ENCODE data around the gene CXXC5.

Gene CXXC5

DNA sequence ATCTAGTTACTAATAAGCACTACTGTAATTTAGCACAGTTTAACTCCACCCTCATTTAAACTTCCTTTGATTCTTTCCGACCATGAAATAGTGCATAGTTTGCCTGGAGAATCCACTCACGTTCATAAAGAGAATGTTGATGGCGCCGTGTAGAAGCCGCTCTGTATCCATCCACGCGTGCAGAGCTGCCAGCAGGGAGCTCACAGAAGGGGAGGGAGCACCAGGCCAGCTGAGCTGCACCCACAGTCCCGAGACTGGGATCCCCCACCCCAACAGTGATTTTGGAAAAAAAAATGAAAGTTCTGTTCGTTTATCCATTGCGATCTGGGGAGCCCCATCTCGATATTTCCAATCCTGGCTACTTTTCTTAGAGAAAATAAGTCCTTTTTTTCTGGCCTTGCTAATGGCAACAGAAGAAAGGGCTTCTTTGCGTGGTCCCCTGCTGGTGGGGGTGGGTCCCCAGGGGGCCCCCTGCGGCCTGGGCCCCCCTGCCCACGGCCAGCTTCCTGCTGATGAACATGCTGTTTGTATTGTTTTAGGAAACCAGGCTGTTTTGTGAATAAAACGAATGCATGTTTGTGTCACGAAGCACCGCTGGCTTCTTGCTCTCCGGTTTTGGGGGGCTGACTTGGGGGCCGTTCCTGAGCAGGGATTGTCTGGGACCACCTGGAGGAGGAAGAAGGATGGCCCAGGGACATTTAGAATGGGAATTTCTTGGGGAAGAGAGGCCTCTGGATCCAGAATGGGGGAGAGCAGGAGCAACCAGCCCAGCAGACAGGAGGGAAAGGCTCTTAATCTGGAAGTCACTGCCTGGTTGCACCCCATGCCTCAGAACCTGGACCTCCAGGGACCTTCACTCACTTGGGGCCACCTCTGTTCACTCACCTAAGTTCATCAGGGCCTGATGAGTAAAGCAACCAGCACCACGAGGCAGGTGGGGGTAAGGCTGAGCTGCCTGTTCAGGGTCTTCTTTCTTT lies 35.4 kb downstream of the CXXC5 start:
- FAIRE-seq, result no peak

- no peak for FAIRE-seq
Observed at GRCh38 chr5:139684350-139684880, 36.3 kb downstream of the CXXC5 start.

- no peak for FAIRE-seq
Observed at GRCh38 chr5:139684881-139685749, 37.0 kb downstream of the CXXC5 start.

GRCh38 chr5:139685886-139686285 lies 37.7 kb downstream of the CXXC5 start:
- FAIRE-seq, result no peak

- no peak for FAIRE-seq
Observed at GRCh38 chr5:139686356-139686705, 38.2 kb downstream of the CXXC5 start.

GRCh38 chr5:139686706-139687441 lies 38.7 kb downstream of the CXXC5 start:
- FAIRE-seq, result no peak

DNA sequence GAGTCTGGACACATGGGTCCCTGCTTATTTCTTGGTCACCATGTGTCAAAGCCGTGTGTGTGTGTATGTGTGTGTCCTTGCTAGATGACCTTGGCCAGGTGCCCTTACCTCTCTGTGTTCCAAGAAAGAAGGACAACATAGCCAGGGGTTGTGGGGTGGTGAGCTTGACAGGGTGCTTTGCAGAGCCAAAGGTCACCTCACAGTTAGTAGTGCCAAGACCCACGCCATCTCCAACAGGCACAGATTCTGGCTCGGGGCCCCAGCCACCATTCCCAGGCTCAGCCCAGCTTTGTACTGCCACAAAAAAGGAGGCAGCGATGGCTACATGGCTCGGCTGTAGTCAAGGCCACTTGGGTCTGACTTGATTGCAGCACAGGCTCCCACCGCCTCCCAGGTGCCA lies 39.5 kb downstream of the CXXC5 start:
- FAIRE-seq, result no peak

GRCh38 chr5:139688088-139688702 lies 40.0 kb downstream of the CXXC5 start:
- FAIRE-seq, result no peak

DNA sequence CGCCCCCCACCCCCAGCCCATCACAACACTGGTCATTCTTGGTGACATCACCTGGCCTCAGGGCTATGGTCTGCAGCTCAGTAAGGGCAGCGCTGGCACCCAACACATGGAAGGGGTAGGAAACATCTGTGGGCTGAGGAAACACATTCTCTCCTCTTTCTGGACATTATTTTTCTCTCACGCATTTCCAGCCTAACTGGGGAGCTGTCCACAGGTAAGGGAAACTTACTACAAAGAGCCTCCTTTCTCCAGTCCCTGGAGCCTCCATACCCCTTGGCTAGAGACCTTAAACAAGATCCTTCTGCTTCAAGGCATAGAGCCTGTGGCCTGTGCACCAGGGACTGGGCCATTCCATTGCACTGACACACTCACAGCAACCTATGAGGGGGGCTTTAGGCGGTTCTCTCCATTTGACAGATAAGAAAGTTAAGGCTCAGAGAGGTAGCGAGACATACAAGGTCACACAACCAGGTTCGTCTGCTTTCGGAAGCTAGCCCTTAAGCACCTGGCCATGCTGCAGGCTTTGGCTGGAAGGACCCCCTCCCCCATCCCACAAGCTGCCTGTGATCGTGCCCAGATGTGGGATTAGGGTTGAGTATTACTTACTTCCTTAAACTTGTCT lies 40.7 kb downstream of the CXXC5 start:
- FAIRE-seq, result no peak

DNA sequence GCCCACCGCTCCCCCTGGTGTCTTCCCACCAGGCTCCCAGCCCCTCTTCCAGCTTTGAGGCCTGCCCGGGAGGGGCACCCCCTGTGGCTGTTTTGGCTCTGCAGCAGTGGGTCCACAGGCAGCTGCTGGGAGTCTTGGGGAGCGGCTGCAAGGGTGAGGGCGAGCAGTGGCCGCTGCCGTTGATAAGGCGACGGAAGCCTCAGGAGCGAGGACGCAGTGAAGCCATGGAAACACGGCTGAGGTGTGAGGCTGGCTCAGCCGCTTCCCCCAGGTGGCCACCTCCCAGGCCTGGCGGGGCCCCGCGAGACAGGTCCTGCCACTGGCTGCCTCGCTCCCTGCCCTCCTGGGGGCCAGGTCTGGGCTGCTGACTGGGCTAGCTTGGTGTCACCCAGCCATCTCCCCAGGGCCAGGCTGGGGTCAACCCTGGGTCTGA lies 41.5 kb downstream of the CXXC5 start:
- FAIRE-seq, result no peak

GRCh38 chr5:139690064-139690802 lies 42.1 kb downstream of the CXXC5 start:
- FAIRE-seq, result no peak

DNA sequence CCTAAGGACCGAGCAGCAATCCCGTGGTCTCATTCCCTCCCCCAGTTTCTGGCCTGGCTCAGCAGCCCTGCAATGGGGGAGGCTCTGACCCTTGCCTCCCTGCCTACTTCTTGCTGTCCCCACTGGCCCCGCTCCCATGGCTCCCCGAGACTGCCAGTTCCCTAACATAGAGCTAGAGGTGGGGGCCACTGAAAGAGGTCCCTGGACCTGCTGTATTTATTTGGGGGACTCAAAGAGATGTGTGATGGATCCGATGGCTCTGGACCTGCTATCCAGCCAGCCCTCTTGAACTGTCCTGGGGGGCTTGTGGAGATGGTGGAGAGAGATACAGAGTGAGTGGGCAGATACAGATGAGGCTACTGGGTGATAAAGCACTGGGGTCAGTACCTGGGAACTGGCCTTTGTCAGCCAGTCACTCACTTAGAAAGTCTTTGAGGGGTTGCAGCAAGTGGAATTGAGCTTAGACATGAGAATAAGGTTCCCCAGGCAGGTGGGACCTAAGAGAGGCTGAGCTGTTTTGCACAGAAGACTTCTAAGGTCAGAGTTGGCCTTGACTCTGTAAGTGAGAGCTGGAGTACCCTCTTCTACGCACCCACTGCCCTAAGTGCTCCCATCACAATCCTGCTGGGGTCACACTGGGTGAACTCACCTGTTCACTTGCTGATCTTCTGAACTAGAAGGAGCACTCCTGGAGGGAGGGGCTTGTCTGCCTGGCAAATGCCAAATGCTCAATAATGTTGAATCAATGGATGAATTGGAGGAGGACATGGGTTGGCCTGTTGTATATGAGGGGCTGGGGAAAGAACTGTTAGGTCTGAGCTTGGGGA lies 42.9 kb downstream of the CXXC5 start:
- FAIRE-seq, result no peak

DNA sequence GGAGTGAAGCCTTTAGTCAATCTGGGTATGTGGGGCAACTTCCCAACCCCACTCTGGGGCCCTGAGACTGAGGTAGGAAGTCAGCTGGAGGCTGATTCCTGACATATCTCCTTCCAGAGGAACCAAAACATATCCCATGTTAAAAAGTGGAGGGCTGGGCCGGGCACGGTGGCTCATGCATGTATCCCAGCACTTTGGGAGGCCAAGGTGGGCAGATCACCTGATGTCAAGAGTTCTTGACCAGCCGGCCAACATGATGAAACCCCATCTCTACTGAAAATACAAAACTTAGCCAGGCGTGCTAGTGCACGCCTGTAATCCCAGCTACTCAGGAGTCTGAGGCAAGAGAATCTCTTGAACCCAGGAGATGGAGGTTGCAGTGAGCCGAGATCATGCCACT lies 44.0 kb downstream of the CXXC5 start:
- FAIRE-seq, result no peak

DNA sequence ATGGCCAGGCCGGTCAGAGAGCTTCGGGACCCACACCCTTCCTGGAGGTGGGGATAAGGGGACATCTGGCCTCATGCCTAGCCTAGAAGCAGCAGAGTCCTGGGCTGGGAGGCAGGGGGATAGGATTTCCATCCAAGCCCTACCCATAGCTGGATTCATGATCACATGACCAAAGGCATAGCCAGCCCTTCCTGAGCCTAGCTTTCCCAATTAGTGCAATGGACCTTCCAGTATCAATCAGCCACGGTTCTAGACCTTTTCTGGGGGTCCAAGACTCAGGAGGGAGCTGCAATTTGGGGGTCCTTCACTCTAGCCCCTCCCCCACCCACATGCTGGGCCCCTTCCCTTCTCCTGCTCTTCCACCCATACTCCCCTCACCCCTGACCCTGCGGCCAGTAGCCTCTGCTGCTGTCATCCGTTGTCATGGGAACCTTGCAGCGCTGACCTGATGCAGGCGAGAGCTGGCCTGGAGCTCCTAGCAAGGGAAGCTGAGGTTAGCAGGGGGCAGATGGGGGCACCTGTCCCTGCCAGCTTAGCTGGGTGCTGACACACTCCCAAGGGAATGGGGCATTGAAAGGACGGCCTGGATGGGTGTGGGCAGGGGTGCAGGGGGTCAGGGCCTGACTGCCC lies 44.6 kb downstream of the CXXC5 start:
- FAIRE-seq, result no peak

- no peak for FAIRE-seq
Observed at GRCh38 chr5:139693676-139694364, 45.7 kb downstream of the CXXC5 start.

DNA sequence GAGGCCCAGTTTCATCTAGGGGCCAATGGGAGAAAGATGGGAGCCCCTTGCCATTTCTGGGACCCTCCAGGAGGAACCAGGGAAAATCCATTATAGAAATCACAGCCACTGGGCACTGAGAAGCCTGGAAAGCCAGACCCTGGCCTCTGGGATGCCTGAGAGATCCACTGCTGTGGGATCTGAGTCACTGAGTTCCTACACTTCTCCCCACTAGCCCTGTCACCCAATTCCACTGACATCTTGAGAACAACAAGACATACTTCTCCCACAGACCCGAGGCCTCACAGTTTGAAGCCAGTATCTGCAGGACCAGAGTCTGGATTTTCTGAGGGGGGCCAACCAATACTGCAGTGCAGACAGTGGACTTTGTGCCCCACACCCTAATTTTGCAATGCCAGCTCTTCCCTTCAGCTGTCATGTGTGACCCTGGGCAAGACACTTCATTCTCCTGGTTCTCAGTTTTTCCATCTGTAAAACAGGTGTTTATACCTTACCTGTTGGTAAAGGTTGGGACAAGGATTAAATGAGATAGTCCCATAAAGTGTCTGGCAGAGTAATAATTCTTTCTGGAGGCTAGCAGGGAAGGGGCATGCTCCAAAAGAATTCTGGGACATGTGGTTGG lies 46.5 kb downstream of the CXXC5 start:
- FAIRE-seq, result no peak

DNA sequence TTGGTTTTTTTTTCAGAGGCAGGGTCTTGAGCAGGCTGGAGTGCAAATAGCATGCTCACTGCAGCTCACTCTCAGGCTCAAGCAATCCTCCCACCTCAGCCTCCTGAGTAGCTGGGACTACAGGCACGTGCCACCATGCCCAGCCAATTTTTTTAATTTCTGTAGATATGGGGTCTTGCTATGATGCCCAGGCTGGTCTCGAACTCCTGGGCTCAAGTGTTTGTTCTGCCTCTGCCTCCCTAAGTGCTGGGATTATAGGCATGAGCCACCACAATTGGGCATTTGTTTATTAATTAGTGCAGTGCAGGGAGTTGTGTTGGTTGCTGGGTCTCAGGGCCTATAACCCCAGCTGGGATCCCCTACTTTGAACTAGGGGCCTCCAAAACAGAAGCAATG lies 47.0 kb downstream of the CXXC5 start:
- FAIRE-seq, result no peak

GRCh38 chr5:139696167-139696893 lies 48.2 kb downstream of the CXXC5 start:
- FAIRE-seq, result no peak
